Measurements from ENCODE around the gene DNAH8.

DNA sequence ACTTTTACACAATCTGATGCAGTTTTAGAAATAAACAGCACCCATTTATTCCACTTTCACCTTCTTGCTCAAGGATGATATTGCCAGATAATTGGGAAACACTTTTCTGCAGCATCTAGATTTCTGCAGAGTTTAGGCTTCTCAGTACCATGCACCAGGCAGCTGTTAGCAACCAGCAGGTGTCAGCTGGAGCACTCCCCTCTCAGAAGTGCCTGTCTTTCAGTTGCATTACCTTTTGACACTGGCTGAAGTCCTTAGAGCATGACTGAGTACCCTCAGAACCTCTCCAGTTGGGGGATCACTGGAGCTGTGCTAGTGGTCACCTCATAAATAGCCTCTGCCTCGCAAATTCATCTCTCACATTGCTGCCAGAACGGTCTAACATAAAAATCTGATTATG lies 91.2 kb downstream of the DNAH8 start:
- TF ChIP-seq, protein P1, sequence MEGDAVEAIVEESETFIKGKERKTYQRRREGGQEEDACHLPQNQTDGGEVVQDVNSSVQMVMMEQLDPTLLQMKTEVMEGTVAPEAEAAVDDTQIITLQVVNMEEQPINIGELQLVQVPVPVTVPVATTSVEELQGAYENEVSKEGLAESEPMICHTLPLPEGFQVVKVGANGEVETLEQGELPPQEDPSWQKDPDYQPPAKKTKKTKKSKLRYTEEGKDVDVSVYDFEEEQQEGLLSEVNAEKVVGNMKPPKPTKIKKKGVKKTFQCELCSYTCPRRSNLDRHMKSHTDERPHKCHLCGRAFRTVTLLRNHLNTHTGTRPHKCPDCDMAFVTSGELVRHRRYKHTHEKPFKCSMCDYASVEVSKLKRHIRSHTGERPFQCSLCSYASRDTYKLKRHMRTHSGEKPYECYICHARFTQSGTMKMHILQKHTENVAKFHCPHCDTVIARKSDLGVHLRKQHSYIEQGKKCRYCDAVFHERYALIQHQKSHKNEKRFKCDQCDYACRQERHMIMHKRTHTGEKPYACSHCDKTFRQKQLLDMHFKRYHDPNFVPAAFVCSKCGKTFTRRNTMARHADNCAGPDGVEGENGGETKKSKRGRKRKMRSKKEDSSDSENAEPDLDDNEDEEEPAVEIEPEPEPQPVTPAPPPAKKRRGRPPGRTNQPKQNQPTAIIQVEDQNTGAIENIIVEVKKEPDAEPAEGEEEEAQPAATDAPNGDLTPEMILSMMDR (IDR thresholded peaks at IDR 0.05) = no peak
- TF ChIP-seq POLR2AphosphoS5 (IDR thresholded peaks at IDR 0.05) = no peak
